NCI-H1417 treated with DMSO at 0.1 percent for 48 hours (cell line): ENCODE data around the gene VWCE.
"Not testable (repeated sequence)": the region's sequence is repeated elsewhere in the genome, so short reads cannot be mapped to it uniquely, and the experiment has no call there.

Experiments
- DNase-seq: peaks from one replicate; lab custom pipeline; 2025; lab: John Stamatoyannopoulos, UW

VWCE gene

GRCh38 chr11:61252332-61252731 is 42.8 kb downstream of the VWCE start:
- not testable (repeated sequence) for DNase-seq

GRCh38 chr11:61250796-61251765 is 44.0 kb downstream of the VWCE start:
- not testable (repeated sequence) for DNase-seq

- not testable (repeated sequence) for DNase-seq
These were observed 45.9 kb downstream of the VWCE start for GRCh38 chr11:61249201-61249600.

GRCh38 chr11:61248071-61248470 is 47.0 kb downstream of the VWCE start:
- not testable (repeated sequence) for DNase-seq

GRCh38 chr11:61245284-61245964 is 49.7 kb downstream of the VWCE start:
- DNase-seq = not testable (repeated sequence)

GRCh38 chr11:61241526-61241925 is 53.6 kb downstream of the VWCE start:
- not testable (repeated sequence) for DNase-seq

- DNase-seq = not testable (repeated sequence)
These were observed 54.2 kb downstream of the VWCE start, which contains the start of gene PGA5 for GRCh38 chr11:61240875-61241274. Gene PGA5 (plus strand): TSS chr11:61241175. CDS start chr11:61241227, 52 bp downstream.

GRCh38 chr11:61240288-61240687 is 54.8 kb downstream of the VWCE start:
- DNase-seq = not testable (repeated sequence)

GRCh38 chr11:61237130-61237529 is 58.0 kb downstream of the VWCE start:
- DNase-seq = not testable (repeated sequence)

GRCh38 chr11:61232548-61233145 is 62.5 kb downstream of the VWCE start:
- DNase-seq = not testable (repeated sequence)

- DNase-seq = not testable (repeated sequence)
These were observed 63.5 kb downstream of the VWCE start for GRCh38 chr11:61231585-61231984.

GRCh38 chr11:61231033-61231432 is 64.1 kb downstream of the VWCE start:
- DNase-seq = not testable (repeated sequence)

GRCh38 chr11:61229458-61229857 is 65.7 kb downstream of the VWCE start:
- not testable (repeated sequence) for DNase-seq

GRCh38 chr11:61226457-61227137 is 68.5 kb downstream of the VWCE start:
- not testable (repeated sequence) for DNase-seq

- DNase-seq = not testable (repeated sequence)
These were observed 72.4 kb downstream of the VWCE start for GRCh38 chr11:61222692-61223091.

- not testable (repeated sequence) for DNase-seq
These were observed 73.1 kb downstream of the VWCE start, which contains the start of gene PGA4 for GRCh38 chr11:61222047-61222446. Gene PGA4 (plus strand): TSS chr11:61222347. CDS start chr11:61222401, 54 bp downstream.

- not testable (repeated sequence) for DNase-seq
These were observed 76.1 kb downstream of the VWCE start for GRCh38 chr11:61219016-61219415.

- DNase-seq = not testable (repeated sequence)
These were observed 76.8 kb downstream of the VWCE start for GRCh38 chr11:61218306-61218705.

GRCh38 chr11:61213711-61214324 is 81.3 kb downstream of the VWCE start:
- DNase-seq = not testable (repeated sequence)

- not testable (repeated sequence) for DNase-seq
These were observed 82.9 kb downstream of the VWCE start for GRCh38 chr11:61212202-61212601.
